GM12878 (cell line): ENCODE measurements around the gene NFATC1. TPM values are rescaled to one million over a fixed set of nuclear protein-coding genes. Genes with fewer than 3 reads are reported as not detected.

Source experiments
- ATAC-seq: fragments of 200-7000 bp; cut with Tn5 transposase; 3 replicates; pipeline ENCODE4 v1.9.1; 2020; ENCODE audit warnings: mild to moderate bottlenecking, moderate library complexity
- BruUV-seq: library from RNA; stranded (reverse); fragments of 400-500 nt; replicated peaks from 2 replicates; lab custom pipeline; 2021; lab: Mats Ljungman, UMichigan
- CTCF ChIA-PET: fragments of 300-600 bp; sonication (Branson Sonifier 250); formaldehyde crosslinking; extraction: SDS; loops from one replicate; lab custom pipeline; 2021; ENCODE audit warnings: inconsistent platforms; lab: Yijun Ruan, JAX
- POLR2A ChIA-PET: fragments of 350-600 bp; formaldehyde crosslinking; extraction: SDS; loops from one replicate; lab custom pipeline; 2021; ENCODE audit warnings: inconsistent platforms; lab: Charles Lee
- RAD21 ChIA-PET: fragments of 300-600 bp; sonication (Branson Sonifier 250); formaldehyde crosslinking; loops from one replicate; lab custom pipeline; 2023; ENCODE audit warnings: antibody characterized with exemption; ENCODE audit not compliant: unreplicated experiment; lab: Charles Lee
- SMC1A ChIA-PET: fragments of 300-600 bp; sonication (Branson Sonifier 250); formaldehyde crosslinking; loops from one replicate; lab custom pipeline; 2023; ENCODE audit not compliant: unreplicated experiment, uncharacterized antibody; lab: Charles Lee
- DNase-seq: peaks from one replicate; pipeline ENCODE4 v3.0.0-alpha.2; 2011; ENCODE audit warnings: low read depth, low spot score
- FAIRE-seq: peaks from 3 replicates; lab custom pipeline; 2011; peaks lifted over from hg19 to GRCh38; lab: Jason Lieb, UNC
- H2AFZ ChIP-seq: 2 replicates; pipeline ENCODE4 v1.6.0; 2011; ENCODE audit warnings: low read depth, low read length, control low read depth; ENCODE audit not compliant: control insufficient read depth
- H3K27ac ChIP-seq: 2 replicates; pipeline ENCODE4 v1.5.1; 2011; ENCODE audit warnings: control low read depth; ENCODE audit not compliant: control insufficient read depth, insufficient read depth
- H3K27me3 ChIP-seq, 2 experiments: replicated peaks in 1 of 2; 2 replicates each; pipeline versions ENCODE4 v1.6.0 to v1.6.1; 2011; ENCODE audit warnings: low read length in 1 of 2; ENCODE audit not compliant: control insufficient read depth in 2 of 2, insufficient read depth in 2 of 2
- H3K36me3 ChIP-seq, 2 experiments: 2 replicates each; pipeline ENCODE4 v1.5.1; 2011; ENCODE audit warnings: low read length in 1 of 2; ENCODE audit not compliant: control insufficient read depth in 2 of 2, insufficient read depth in 2 of 2
- H3K4me1 ChIP-seq: 2 replicates; pipeline ENCODE4 v1.6.1; 2011; ENCODE audit warnings: mild to moderate bottlenecking, low read length, moderate library complexity, mixed read lengths; ENCODE audit not compliant: control insufficient read depth, insufficient read depth
- H3K4me2 ChIP-seq: 2 replicates; pipeline ENCODE4 v1.6.0; 2011; ENCODE audit warnings: control low read depth; ENCODE audit not compliant: control insufficient read depth, insufficient read depth
- H3K4me3 ChIP-seq: fragments of 200-600 bp; sonication (generic); 2 replicates; pipeline ENCODE4 v1.5.1; 2016
- H3K79me2 ChIP-seq: 2 replicates; pipeline ENCODE4 v1.6.0; 2011; ENCODE audit warnings: low read length; ENCODE audit not compliant: control insufficient read depth, insufficient read depth
- H3K9ac ChIP-seq: 2 replicates; pipeline ENCODE4 v1.8.0; 2011; ENCODE audit warnings: low read length, control low read depth, mixed read lengths; ENCODE audit not compliant: control insufficient read depth, insufficient read depth
- H3K9me3 ChIP-seq: replicated peaks from 3 replicates; pipeline ENCODE4 v1.5.1; 2011; ENCODE audit warnings: mild to moderate bottlenecking, low read length; ENCODE audit not compliant: control insufficient read depth, insufficient read depth
- H4K20me1 ChIP-seq: 2 replicates; pipeline ENCODE4 v1.6.0; 2011; ENCODE audit not compliant: control insufficient read depth, insufficient read depth
- CBX5 ChIP-seq: sonication (generic); IDR thresholded peaks from 2 replicates; pipeline ENCODE4 v1.6.1; 2016; ENCODE audit warnings: low read depth, moderate library complexity, mild to moderate bottlenecking, inconsistent platforms
- DPF2 ChIP-seq: fragments of 450-650 bp; IDR thresholded peaks from 2 replicates; pipeline ENCODE4 v1.6.1; 2017; ENCODE audit warnings: mild to moderate bottlenecking
- HSF1 ChIP-seq: fragments of 150-350 bp; IDR thresholded peaks from 2 replicates; pipeline ENCODE4 v1.6.1; 2014; ENCODE audit warnings: mild to moderate bottlenecking, low read depth, low read length
- MYB ChIP-seq: fragments of 150-350 bp; IDR thresholded peaks from 2 replicates; pipeline ENCODE4 v1.6.1; 2014; ENCODE audit warnings: mild to moderate bottlenecking, low read depth, low read length, borderline replicate concordance
- RBBP5 ChIP-seq: fragments of 200-600 bp; sonication (generic); conservative IDR thresholded peaks from 2 replicates; pipeline ENCODE4 v1.6.1; 2016
- SRF ChIP-seq, 2 experiments: IDR thresholded peaks; 2 replicates each; pipeline ENCODE4 v1.6.1; 2011; ENCODE audit warnings: low read depth in 2 of 2, low read length in 2 of 2, mild to moderate bottlenecking in 1 of 2, moderate library complexity in 1 of 2
- ZBTB40 ChIP-seq: fragments of 450-650 bp; IDR thresholded peaks from 2 replicates; pipeline ENCODE4 v1.6.1; 2016; ENCODE audit warnings: mild to moderate bottlenecking, moderate library complexity, borderline replicate concordance
- ZNF207 ChIP-seq: fragments of 450-650 bp; IDR thresholded peaks from 2 replicates; pipeline ENCODE4 v1.6.1; 2014; ENCODE audit warnings: antibody characterized with exemption, mild to moderate bottlenecking, borderline replicate concordance
- ZNF274 ChIP-seq: IDR thresholded peaks from one replicate; pipeline ENCODE4 v1.8.0; 2011; ENCODE audit not compliant: insufficient read length, insufficient read depth
- WGBS: methylation state at CpG from one replicate; pipeline ENCODE4 v1.1.6; 2016; ENCODE audit warnings: low lambda C conversion rate; ENCODE audit not compliant: insufficient replicate concordance, insufficient coverage; ENCODE audit errors: missing lambda C conversion rate; 5-methylcytosine and 5-hydroxymethylcytosine counted together
- in situ Hi-C: fragments of 300-500 bp; cut with MboI; formaldehyde crosslinking; loops from 9 replicates; pipeline ENCODE4 v1.14.3; 2018; ENCODE audit warnings: mixed read lengths
- intact Hi-C: fragments of 100-400 bp; cut with micrococcal nuclease; formaldehyde crosslinking; loops from one replicate; pipeline ENCODE4 v1.14.2; 2022; ENCODE audit not compliant: unreplicated experiment
- polyA plus RNA-seq, 11 experiments: library from polyadenylated mRNA; depleted of rRNA in 4 of 11; unstranded in 6 of 11; stranded (reverse) in 5 of 11; fragments of >200 nt; fragmentation: Nextera tagmentation in 4 of 11; fragmentation: Illumina TruSeq in 1 of 11; extraction: Ambion mirVana in 4 of 11; extraction: Trizol in 1 of 11; gene quantifications; 1 replicate in 1 of 11; 2 replicates in 10 of 11; pipeline versions ENCODE4 v1.2.1 to v1.2.3, GENCODE V29; 2011 to 2016; ENCODE audit warnings: inconsistent platforms in 2 of 11, missing spikeins in 2 of 11, low read depth in 1 of 11
- total RNA-seq, 4 experiments: library from RNA; depleted of rRNA in 3 of 4; stranded (reverse); fragments of >200 nt in 3 of 4; fragmentation: Illumina TruSeq in 1 of 4; extraction: Trizol in 1 of 4; gene quantifications; 2 replicates each; pipeline versions ENCODE4 v1.2.1 to v1.2.3, GENCODE V29; 2013 to 2021

The NFATC1 gene
- total and polyA plus RNA-seq, 10 of the 15 experiments (the other 5 are each of a cell fraction or from before 2014, with no cell fraction given) = 0.84 to 20.8 (median 5.1) TPM

GRCh38 chr18:79418642-79419041 lies 22.9 kb downstream of the NFATC1 start:
- WGBS = 85% methylated on average over 11 of the region's 11 CpGs
- H3K27ac ChIP-seq = no peak overlapping the region
- ChIA-PET POLR2A (no interaction called here), CTCF (no interaction called here), SMC1A (interaction anchor here (0.6 kb wide), 1 partner anchor 20 kb away, joined by 3 read pairs; no protein-coding TSS in a partner anchor), RAD21 (no interaction called here)
- no peaks in the 10 kb centered on the region for H3K79me2 ChIP-seq
- peaks cover 5% of the 10 kb centered on the region; the same call in 1 of the 2 replicates for H3K4me1 ChIP-seq
- H3K36me3 ChIP-seq = peaks cover 0 to 11% of the 10 kb centered on the region in 2 experiments; a peak in 2 of 4 replicates
- BruUV-seq = no TSS peak
- H3K27me3 ChIP-seq = no peaks in the 10 kb centered on the region
- H3K9me3 ChIP-seq = no peaks in the 10 kb centered on the region
- in situ Hi-C loops (no loop called here), intact Hi-C loops (no loop called here)
- ATAC-seq = no peak
- FAIRE-seq = no peak
- H4K20me1 ChIP-seq = no peaks in the 10 kb centered on the region; the same call in 1 of the 2 replicates
- H2AFZ ChIP-seq = no peak overlapping the region
- H3K9ac ChIP-seq = no peak overlapping the region
- no peak overlapping the region for H3K4me3 ChIP-seq
- no peak for DNase-seq
- TF ChIP-seq HSF1 (no peak), ZNF274 (no peak), ZNF207 (no peak), DPF2 (no peak), MYB (no peak), SRF (IDR thresholded peaks at IDR 0.05; ENCODE audit: low read depth in 2 of 2, low read length in 2 of 2) (no peak), ZBTB40 (no peak), RBBP5 (no peak), CBX5 (no peak)
- H3K4me2 ChIP-seq = no peak overlapping the region
